ENCODE measurements around the gene PLD3. TPM values are rescaled to one million over a fixed set of nuclear protein-coding genes. Genes with fewer than 3 reads are reported as not detected.

PLD3 gene
- total RNA-seq, 1 donor from 2014 or later = 156 TPM

GRCh38 chr19:40387155-40387554, 38.7 kb downstream of the PLD3 start:
- intact Hi-C loops (cut with micrococcal nuclease) = no loop called here
- Histone ChIP-seq H3K27me3 (ENCODE audit: low read depth) (no peaks in the 10 kb centered on the region), H3K36me3 (no peaks in the 10 kb centered on the region), H3K4me3 (no peak overlapping the region), H3K27ac (replicated peaks) (no peak overlapping the region), H3K9me3 (replicated peaks) (no peaks in the 10 kb centered on the region), H3K4me1 (no peaks in the 10 kb centered on the region)
- TF ChIP-seq CTCF (IDR thresholded peaks at IDR 0.05; ENCODE audit: borderline replicate concordance) = no peak
- DNase-seq = no peak

- H3K9me3 ChIP-seq (replicated peaks) = no peaks in the 10 kb centered on the region
- H3K4me3 ChIP-seq = no peak overlapping the region
- intact Hi-C loops (cut with micrococcal nuclease) = no loop called here
- no peaks in the 10 kb centered on the region for H3K36me3 ChIP-seq
- no peaks in the 10 kb centered on the region for H3K27me3 ChIP-seq (ENCODE audit: low read depth)
- no peak for TF ChIP-seq CTCF (IDR thresholded peaks at IDR 0.05; ENCODE audit: borderline replicate concordance)
- no peak for DNase-seq
- no peak overlapping the region for H3K27ac ChIP-seq (replicated peaks)
- peaks cover 3% of the 10 kb centered on the region for H3K4me1 ChIP-seq
Measured at GRCh38 chr19:40388481-40388880, 40.0 kb downstream of the PLD3 start.

GRCh38 chr19:40389404-40390083, 41.0 kb downstream of the PLD3 start:
- peaks cover 3% of the 10 kb centered on the region for H3K4me1 ChIP-seq
- no peak for DNase-seq
- no peak for TF ChIP-seq CTCF (IDR thresholded peaks at IDR 0.05; ENCODE audit: borderline replicate concordance)

GRCh38 chr19:40390084-40390742, 41.7 kb downstream of the PLD3 start, which contains the start of gene HIPK4:
Gene HIPK4, minus strand, starts transcription at chr19:40390181. Its CDS starts 279 bp downstream, at chr19:40389902.
- Histone ChIP-seq H3K27ac (replicated peaks) (no peak within 1 kb of the TSS), H3K36me3 (no peaks in the 10 kb centered on the region), H3K4me3 (no peak within 1 kb of the TSS), H3K4me1 (peaks cover 3% of the 10 kb centered on the region), H3K27me3 (ENCODE audit: low read depth) (no peaks in the 10 kb centered on the region), H3K9me3 (replicated peaks) (no peaks in the 10 kb centered on the region)
- no peak for TF ChIP-seq CTCF (IDR thresholded peaks at IDR 0.05; ENCODE audit: borderline replicate concordance)
- DNase-seq = no peak
- intact Hi-C loops (cut with micrococcal nuclease) = no loop called here

More at GRCh38 chr19:40389404-40390083, 41.0 kb downstream of the PLD3 start:
- no peak overlapping the region for H3K4me3 ChIP-seq
- H3K27ac ChIP-seq (replicated peaks) = no peak overlapping the region
- intact Hi-C loops (cut with micrococcal nuclease) = no loop called here
- no peaks in the 10 kb centered on the region for H3K27me3 ChIP-seq (ENCODE audit: low read depth)
- H3K9me3 ChIP-seq (replicated peaks) = no peaks in the 10 kb centered on the region
- H3K36me3 ChIP-seq = no peaks in the 10 kb centered on the region

- no peaks in the 10 kb centered on the region for H3K36me3 ChIP-seq
- intact Hi-C loops (cut with micrococcal nuclease) = no loop called here
Measured at GRCh38 chr19:40392123-40392522, 43.6 kb downstream of the PLD3 start.

More at GRCh38 chr19:40392123-40392522, 43.6 kb downstream of the PLD3 start:
- Histone ChIP-seq H3K27me3 (ENCODE audit: low read depth) (no peaks in the 10 kb centered on the region), H3K4me1 (peaks cover 3% of the 10 kb centered on the region), H3K4me3 (no peak overlapping the region), H3K9me3 (replicated peaks) (no peaks in the 10 kb centered on the region), H3K27ac (replicated peaks) (no peak overlapping the region)
- no peak for TF ChIP-seq CTCF (IDR thresholded peaks at IDR 0.05; ENCODE audit: borderline replicate concordance)
- no peak for DNase-seq
